ENCODE data around the gene STAC2.

The STAC2 gene

GRCh38 chr17:39192901-39193300 is 32.8 kb downstream of the STAC2 start:
- Histone ChIP-seq H3K4me3 (no peak overlapping the region), H3K27ac (no peak overlapping the region), H3K9me3 (ENCODE audit: low read depth, low read length) (no peaks in the 10 kb centered on the region), H3K36me3 (ENCODE audit: insufficient read depth, low read length) (no peaks in the 10 kb centered on the region; the same call in 1 of the 2 replicates), H3K9ac (ENCODE audit: insufficient read length) (no peak overlapping the region)
- DNase-seq (ENCODE audit: low read depth, low spot score) = no peak
- TF ChIP-seq FOXP2 (optimal IDR thresholded peaks at IDR 0.05; ENCODE audit: control extremely low read depth, extremely low read length, insufficient read depth) (no peak), POLR2AphosphoS5 (IDR thresholded peaks at IDR 0.05; ENCODE audit: borderline replicate concordance, low read depth, low read length) (no peak), EZH2 (IDR thresholded peaks at IDR 0.05) (no peak)

GRCh38 chr17:39191750-39192510 is 33.8 kb downstream of the STAC2 start:
- no peak for DNase-seq (ENCODE audit: low read depth, low spot score)
- Histone ChIP-seq H3K27ac (no peak overlapping the region), H3K9ac (ENCODE audit: insufficient read length) (no peak overlapping the region), H3K9me3 (ENCODE audit: low read depth, low read length) (no peaks in the 10 kb centered on the region), H3K4me3 (no peak overlapping the region), H3K36me3 (ENCODE audit: insufficient read depth, low read length) (no peaks in the 10 kb centered on the region; the same call in 1 of the 2 replicates)
- TF ChIP-seq EZH2 (IDR thresholded peaks at IDR 0.05) (no peak), POLR2AphosphoS5 (IDR thresholded peaks at IDR 0.05; ENCODE audit: borderline replicate concordance, low read depth, low read length) (no peak), FOXP2 (optimal IDR thresholded peaks at IDR 0.05; ENCODE audit: control extremely low read depth, extremely low read length, insufficient read depth) (no peak)

GRCh38 chr17:39187152-39187830 is 38.5 kb downstream of the STAC2 start:
- H3K36me3 ChIP-seq (ENCODE audit: insufficient read depth, low read length) = peaks cover 4% of the 10 kb centered on the region; the same call in 1 of the 2 replicates
- no peak overlapping the region for H3K4me3 ChIP-seq
- no peaks in the 10 kb centered on the region for H3K9me3 ChIP-seq (ENCODE audit: low read depth, low read length)
- no peak overlapping the region for H3K27ac ChIP-seq
- TF ChIP-seq EZH2 (IDR thresholded peaks at IDR 0.05) (no peak), POLR2AphosphoS5 (IDR thresholded peaks at IDR 0.05; ENCODE audit: borderline replicate concordance, low read depth, low read length) (no peak), FOXP2 (optimal IDR thresholded peaks at IDR 0.05; ENCODE audit: control extremely low read depth, extremely low read length, insufficient read depth) (no peak)
- H3K9ac ChIP-seq (ENCODE audit: insufficient read length) = no peak overlapping the region
- DNase-seq (ENCODE audit: low read depth, low spot score) = no peak

DNA sequence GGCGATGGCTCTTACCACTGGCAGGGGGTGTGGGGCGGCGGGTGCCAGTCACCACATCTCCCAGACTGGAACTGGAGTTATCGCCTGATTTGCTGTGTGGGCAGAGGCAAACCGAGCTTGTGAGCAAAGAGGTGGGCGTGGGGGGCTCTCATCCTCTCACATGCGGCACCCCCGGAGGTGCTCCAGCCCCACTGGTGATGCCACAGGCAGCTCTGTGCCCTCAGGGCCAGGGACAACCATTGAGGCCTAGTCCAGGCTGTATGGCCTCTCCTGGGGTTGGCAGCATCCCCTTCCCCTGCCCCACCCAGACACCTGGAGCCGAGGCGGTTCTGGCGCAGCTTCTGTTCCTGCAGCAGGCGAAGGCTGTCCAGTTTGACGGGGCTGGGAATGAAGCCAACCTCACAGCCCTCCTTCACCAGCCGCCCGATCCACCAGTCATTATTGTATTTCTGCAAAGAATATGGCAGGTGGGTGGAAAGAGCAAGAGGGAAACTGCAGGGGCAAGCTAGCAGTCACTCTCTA is 39.2 kb downstream of the STAC2 start:
- Histone ChIP-seq H3K9me3 (ENCODE audit: low read depth, low read length) (no peaks in the 10 kb centered on the region), H3K4me3 (no peak overlapping the region), H3K9ac (ENCODE audit: insufficient read length) (no peak overlapping the region), H3K36me3 (ENCODE audit: insufficient read depth, low read length) (peaks cover 4% of the 10 kb centered on the region; the same call in 1 of the 2 replicates), H3K27ac (no peak overlapping the region)
- no peak for DNase-seq (ENCODE audit: low read depth, low spot score)
- TF ChIP-seq POLR2AphosphoS5 (IDR thresholded peaks at IDR 0.05; ENCODE audit: borderline replicate concordance, low read depth, low read length) (no peak), EZH2 (IDR thresholded peaks at IDR 0.05) (no peak), FOXP2 (optimal IDR thresholded peaks at IDR 0.05; ENCODE audit: control extremely low read depth, extremely low read length, insufficient read depth) (no peak)

- Histone ChIP-seq H3K9me3 (ENCODE audit: low read depth, low read length) (no peaks in the 10 kb centered on the region), H3K36me3 (ENCODE audit: insufficient read depth, low read length) (peaks cover 8% of the 10 kb centered on the region; the same call in 1 of the 2 replicates), H3K27ac (no peak overlapping the region), H3K4me3 (no peak overlapping the region), H3K9ac (ENCODE audit: insufficient read length) (no peak overlapping the region)
- no peak for TF ChIP-seq EZH2 (IDR thresholded peaks at IDR 0.05)
- no peak for TF ChIP-seq POLR2AphosphoS5 (IDR thresholded peaks at IDR 0.05; ENCODE audit: borderline replicate concordance, low read depth, low read length)
- TF ChIP-seq FOXP2 (optimal IDR thresholded peaks at IDR 0.05; ENCODE audit: control extremely low read depth, extremely low read length, insufficient read depth) = no peak
- DNase-seq (ENCODE audit: low read depth, low spot score) = no peak
These were observed 42.0 kb downstream of the STAC2 start for GRCh38 chr17:39183720-39184119.

DNA sequence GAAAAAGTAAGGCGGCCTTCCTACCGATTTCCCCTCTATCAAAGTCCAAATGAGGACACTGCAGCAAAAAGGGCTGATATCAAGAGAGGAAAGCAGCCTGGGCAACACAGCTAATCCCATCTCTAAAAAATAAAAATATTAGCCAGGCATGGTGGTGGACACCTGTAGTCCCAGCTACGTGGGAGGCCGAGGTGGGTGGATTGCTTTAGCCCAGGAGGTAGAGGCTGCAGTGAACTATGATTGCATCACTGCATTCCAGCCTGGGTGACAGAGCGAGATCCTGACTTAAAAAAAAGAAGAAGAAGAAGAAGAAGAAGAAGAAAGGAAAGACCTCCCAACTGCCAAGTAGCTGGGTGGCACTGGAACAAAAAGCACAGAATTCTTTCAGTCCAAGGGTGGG is 42.7 kb downstream of the STAC2 start:
- no peaks in the 10 kb centered on the region for H3K9me3 ChIP-seq (ENCODE audit: low read depth, low read length)
- peaks cover 8% of the 10 kb centered on the region; the same call in 1 of the 2 replicates for H3K36me3 ChIP-seq (ENCODE audit: insufficient read depth, low read length)
- DNase-seq (ENCODE audit: low read depth, low spot score) = no peak
- no peak overlapping the region for H3K4me3 ChIP-seq
- no peak overlapping the region for H3K27ac ChIP-seq
- H3K9ac ChIP-seq (ENCODE audit: insufficient read length) = no peak overlapping the region
- TF ChIP-seq FOXP2 (optimal IDR thresholded peaks at IDR 0.05; ENCODE audit: control extremely low read depth, extremely low read length, insufficient read depth) = no peak
- no peak for TF ChIP-seq POLR2AphosphoS5 (IDR thresholded peaks at IDR 0.05; ENCODE audit: borderline replicate concordance, low read depth, low read length)
- TF ChIP-seq EZH2 (IDR thresholded peaks at IDR 0.05) = no peak

DNA sequence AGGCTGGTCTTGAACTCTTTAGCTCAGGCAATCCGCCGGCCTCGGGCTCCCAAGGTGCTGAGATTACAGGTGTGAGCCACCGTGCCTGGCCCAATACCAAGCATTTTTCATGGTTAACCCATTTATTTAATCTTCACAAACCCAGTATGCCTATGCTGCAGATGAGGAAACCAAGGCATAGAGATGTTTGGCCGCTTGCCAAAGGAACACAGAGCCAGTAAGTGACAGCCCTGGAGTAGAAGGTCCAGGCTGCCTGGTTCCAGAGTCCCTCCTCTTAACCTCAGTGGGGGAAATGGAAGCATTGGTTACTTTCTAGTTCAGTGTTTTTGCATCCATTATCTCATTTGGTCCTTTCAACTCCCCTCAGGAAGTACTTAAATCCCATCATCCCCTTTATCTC is 44.4 kb downstream of the STAC2 start:
- Histone ChIP-seq H3K4me3 (no peak overlapping the region), H3K27ac (no peak overlapping the region), H3K36me3 (ENCODE audit: insufficient read depth, low read length) (peaks cover 13% of the 10 kb centered on the region; the same call in 1 of the 2 replicates), H3K9ac (ENCODE audit: insufficient read length) (no peak overlapping the region), H3K9me3 (ENCODE audit: low read depth, low read length) (no peaks in the 10 kb centered on the region)
- no peak for DNase-seq (ENCODE audit: low read depth, low spot score)
- no peak for TF ChIP-seq POLR2AphosphoS5 (IDR thresholded peaks at IDR 0.05; ENCODE audit: borderline replicate concordance, low read depth, low read length)
- TF ChIP-seq EZH2 (IDR thresholded peaks at IDR 0.05) = no peak
- TF ChIP-seq FOXP2 (optimal IDR thresholded peaks at IDR 0.05; ENCODE audit: control extremely low read depth, extremely low read length, insufficient read depth) = no peak

GRCh38 chr17:39178536-39178935 is 47.2 kb downstream of the STAC2 start:
- Histone ChIP-seq H3K27ac (no peak overlapping the region), H3K36me3 (ENCODE audit: insufficient read depth, low read length) (peaks cover 13% of the 10 kb centered on the region; the same call in 1 of the 2 replicates), H3K9ac (ENCODE audit: insufficient read length) (no peak overlapping the region), H3K4me3 (no peak overlapping the region), H3K9me3 (ENCODE audit: low read depth, low read length) (no peaks in the 10 kb centered on the region)
- TF ChIP-seq POLR2AphosphoS5 (IDR thresholded peaks at IDR 0.05; ENCODE audit: borderline replicate concordance, low read depth, low read length) = no peak
- TF ChIP-seq FOXP2 (optimal IDR thresholded peaks at IDR 0.05; ENCODE audit: control extremely low read depth, extremely low read length, insufficient read depth) = no peak
- TF ChIP-seq EZH2 (IDR thresholded peaks at IDR 0.05) = no peak
- no peak for DNase-seq (ENCODE audit: low read depth, low spot score)

Data from SK-N-MC (cell line).